ENCODE measurements around the gene TIGAR. TPM values are rescaled to one million over a fixed set of nuclear protein-coding genes. Genes with fewer than 3 reads are reported as not detected.

The TIGAR gene
- total RNA-seq, 2 experiments from 2014 or later = 5.3 to 7.1 TPM

GRCh38 chr12:4401117-4401516, 80.1 kb downstream of the TIGAR start:
- intact Hi-C loops (cut with DNase I, micrococcal nuclease) = no loop called here
- CTCF ChIA-PET = no interaction called here
- Mint-ChIP-seq H3K27me3 (peaks cover 4% of the 10 kb centered on the region), H3K9me3 (no peaks in the 10 kb centered on the region), H3K36me3 (ENCODE audit: low read depth) (no peaks in the 10 kb centered on the region), H3K4me1 (ENCODE audit: low read depth) (no peaks in the 10 kb centered on the region), H3K27ac (no peak overlapping the region), H3K4me3 (no peak overlapping the region)
- Histone ChIP-seq H3K4me1 (ENCODE audit: insufficient read depth, low read length) (no peaks in the 10 kb centered on the region), H3K27me3 (ENCODE audit: control insufficient read depth in 1 of 2, insufficient read depth in 2 of 2, low read length in 2 of 2) (peaks cover 0 to 4% of the 10 kb centered on the region in 2 experiments), H3K27ac (ENCODE audit: low read depth in 1 of 2, low read length in 2 of 2) (no peak overlapping the region), H3K36me3 (ENCODE audit: insufficient read depth, low read length) (no peaks in the 10 kb centered on the region), H3K4me3 (ENCODE audit: low read length) (no peak overlapping the region), H3K9me3 (ENCODE audit: control insufficient read depth in 1 of 2, insufficient read depth in 1 of 2, low read length in 2 of 2) (no peaks in the 10 kb centered on the region)
- no peak for ATAC-seq (ENCODE audit: poor library complexity)
- TF ChIP-seq CTCF (IDR thresholded peaks at IDR 0.05) = no peak
- DNase-seq = no peak
- POLR2A ChIA-PET = no interaction called here

GRCh38 chr12:4402996-4403395, 82.0 kb downstream of the TIGAR start:
- no peaks in the 10 kb centered on the region for H3K9me3 Mint-ChIP-seq
- H3K27ac Mint-ChIP-seq = no peak overlapping the region
- H3K4me1 ChIP-seq (ENCODE audit: insufficient read depth, low read length) = no peaks in the 10 kb centered on the region
- CTCF ChIA-PET = no interaction called here
- POLR2A ChIA-PET = no interaction called here
- no peak overlapping the region for H3K4me3 Mint-ChIP-seq
- H3K36me3 ChIP-seq (ENCODE audit: insufficient read depth, low read length) = no peaks in the 10 kb centered on the region
- no peaks in the 10 kb centered on the region for H3K4me1 Mint-ChIP-seq (ENCODE audit: low read depth)
- peaks cover 0 to 4% of the 10 kb centered on the region in 2 experiments for H3K27me3 ChIP-seq (ENCODE audit: control insufficient read depth in 1 of 2, insufficient read depth in 2 of 2, low read length in 2 of 2)
- H3K4me3 ChIP-seq (ENCODE audit: low read length) = no peak overlapping the region
- peaks cover 3% of the 10 kb centered on the region for H3K27me3 Mint-ChIP-seq
- no peak for ATAC-seq (ENCODE audit: poor library complexity)
- no peaks in the 10 kb centered on the region for H3K9me3 ChIP-seq (ENCODE audit: control insufficient read depth in 1 of 2, insufficient read depth in 1 of 2, low read length in 2 of 2)
- intact Hi-C loops (cut with DNase I, micrococcal nuclease) = no loop called here
- no peaks in the 10 kb centered on the region for H3K36me3 Mint-ChIP-seq (ENCODE audit: low read depth)
- TF ChIP-seq CTCF (IDR thresholded peaks at IDR 0.05) = no peak
- no peak for DNase-seq
- H3K27ac ChIP-seq (ENCODE audit: low read depth in 1 of 2, low read length in 2 of 2) = no peak overlapping the region

Other genes with a start within 250 kb of the TIGAR start
- gene CCND2, start 47.5 kb upstream of the TIGAR start, total RNA-seq = 100 to 1,000 TPM; 159 to 163 TPM
- not detected for gene FGF23, start 58.5 kb downstream of the TIGAR start, total RNA-seq
- not detected for gene FGF6, start 124.6 kb downstream of the TIGAR start, total RNA-seq
- under 1 TPM; 0.45 to 0.93 TPM for gene RAD51AP1, start 217.7 kb downstream of the TIGAR start, total RNA-seq
- gene DYRK4, start 241.0 kb downstream of the TIGAR start, total RNA-seq = 1 to 10 TPM; 5.4 to 7.2 TPM